Duodenal mucosa (tissue), 2 donors: ENCODE data around the gene LPIN1.

Source experiments
- H3K27ac ChIP-seq: one replicate; pipeline ENCODE4 v1.7.0; 2013; ENCODE audit warnings: low read depth, low read length
- H3K27me3 ChIP-seq, 2 donors: one replicate each; pipeline ENCODE4 v1.7.0; 2013; ENCODE audit warnings: low read length in 2 of 2, control low read depth in 1 of 2; ENCODE audit not compliant: insufficient read depth in 2 of 2, control insufficient read depth in 1 of 2
- H3K36me3 ChIP-seq, 2 donors: one replicate each; pipeline ENCODE4 v1.7.0; 2013; ENCODE audit warnings: low read length in 2 of 2, control low read depth in 1 of 2; ENCODE audit not compliant: insufficient read depth in 2 of 2, control insufficient read depth in 1 of 2
- H3K4me1 ChIP-seq, 2 donors: one replicate each; pipeline ENCODE4 v1.7.0; 2013; ENCODE audit warnings: low read length in 2 of 2, control low read depth in 1 of 2; ENCODE audit not compliant: insufficient read depth in 2 of 2, control insufficient read depth in 1 of 2
- H3K4me3 ChIP-seq, 2 donors: one replicate each; pipeline ENCODE4 v1.7.0; 2013; ENCODE audit warnings: low read length in 2 of 2, low read depth in 1 of 2
- H3K9ac ChIP-seq, 2 donors: one replicate each; pipeline ENCODE4 v1.7.0; 2013; ENCODE audit warnings: low read length in 2 of 2, low read depth in 1 of 2
- H3K9me3 ChIP-seq, 2 donors: one replicate each; pipeline ENCODE4 v1.7.0; 2013; ENCODE audit warnings: low read length in 2 of 2, control low read depth in 1 of 2; ENCODE audit not compliant: control insufficient read depth in 1 of 2

The LPIN1 gene

DNA sequence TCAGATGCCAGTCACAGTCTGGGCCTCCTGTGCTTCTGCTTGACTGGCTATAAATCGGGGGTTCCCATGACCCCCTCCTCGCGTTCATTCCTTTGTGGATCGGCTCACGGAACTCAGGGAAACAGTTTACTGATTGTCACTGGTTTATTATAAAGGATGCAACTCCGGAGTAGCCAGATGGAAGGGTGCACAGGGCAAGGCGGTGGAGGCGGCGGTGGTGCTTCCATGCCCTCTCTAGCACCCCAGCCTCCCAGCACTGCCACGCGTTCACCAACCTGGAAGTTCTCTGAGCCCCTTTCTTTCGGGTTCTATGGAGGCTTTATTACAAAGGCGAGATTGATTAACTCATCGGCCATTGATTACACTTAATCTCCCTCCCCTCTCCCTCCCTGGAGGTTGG, 15.6 kb downstream of the LPIN1 start:
- no peak overlapping the region for H3K27ac ChIP-seq
- H3K4me1 ChIP-seq = peaks cover 0 to 12% of the 10 kb centered on the region in 2 donors
- no peak overlapping the region for H3K9ac ChIP-seq
- no peak overlapping the region for H3K4me3 ChIP-seq
- H3K36me3 ChIP-seq = peaks cover 8 to 20% of the 10 kb centered on the region in 2 donors
- H3K27me3 ChIP-seq = no peaks in the 10 kb centered on the region
- H3K9me3 ChIP-seq = no peaks in the 10 kb centered on the region

DNA sequence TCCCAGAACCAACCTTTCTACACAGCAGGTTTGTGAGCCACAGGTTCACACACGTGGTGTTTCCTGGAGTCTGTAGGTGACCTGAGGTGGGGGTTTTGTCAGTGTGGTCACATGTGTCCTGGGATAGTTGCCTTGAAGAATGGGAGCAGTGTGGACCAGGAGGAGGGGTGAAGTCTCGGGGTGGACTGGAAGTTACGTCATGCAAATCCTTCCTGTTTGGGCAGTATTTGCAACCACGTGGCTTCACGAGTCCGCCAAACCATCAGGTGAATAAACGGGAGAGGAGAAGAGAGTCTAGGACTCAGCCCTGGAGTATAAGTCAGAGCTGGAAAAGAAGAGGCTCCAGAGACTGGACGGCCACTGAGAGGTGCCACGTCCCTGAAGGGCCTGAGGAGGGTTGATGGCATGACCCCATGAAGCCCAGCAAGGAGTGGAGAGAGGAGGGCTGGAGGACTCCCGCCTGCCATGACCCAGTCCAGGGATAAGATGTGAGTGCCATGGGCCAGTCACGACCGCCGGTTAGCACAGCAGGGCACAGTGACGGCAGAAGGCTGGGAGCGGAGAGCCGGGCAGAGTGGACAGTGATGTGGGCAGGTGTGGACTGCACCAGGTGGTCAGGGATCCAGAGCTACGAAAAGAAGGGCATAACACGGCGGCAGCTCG, 16.5 kb downstream of the LPIN1 start:
- Histone ChIP-seq H3K36me3 (peaks cover 8 to 28% of the 10 kb centered on the region in 2 donors), H3K9me3 (no peaks in the 10 kb centered on the region), H3K27ac (no peak overlapping the region), H3K27me3 (no peaks in the 10 kb centered on the region), H3K9ac (no peak overlapping the region), H3K4me1 (peaks cover 0 to 7% of the 10 kb centered on the region in 2 donors), H3K4me3 (no peak overlapping the region)

DNA sequence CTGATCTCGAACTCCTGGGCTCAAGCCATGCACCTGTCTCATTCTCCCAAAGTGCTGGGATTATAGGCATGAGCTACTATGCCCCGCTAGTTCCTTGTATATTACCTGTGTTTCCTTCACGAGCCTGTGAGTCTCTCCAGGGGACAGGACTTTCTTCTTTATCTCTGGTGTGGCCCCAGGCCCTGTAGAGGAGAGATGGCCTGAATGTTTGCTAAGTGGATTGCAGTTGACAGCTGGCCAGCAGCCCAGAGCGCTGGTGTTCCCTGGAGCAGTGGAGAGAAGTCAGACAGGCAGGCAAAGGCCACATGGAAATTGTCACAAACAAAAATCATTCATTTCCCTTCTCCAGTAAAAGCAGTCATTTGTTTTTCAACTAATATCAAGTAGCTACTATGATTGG, 17.9 kb downstream of the LPIN1 start:
- Histone ChIP-seq H3K9ac (no peak overlapping the region), H3K27ac (no peak overlapping the region), H3K9me3 (no peaks in the 10 kb centered on the region), H3K4me3 (no peak overlapping the region), H3K27me3 (no peaks in the 10 kb centered on the region), H3K4me1 (peaks cover 0 to 7% of the 10 kb centered on the region in 2 donors), H3K36me3 (peaks cover 8 to 34% of the 10 kb centered on the region in 2 donors)

DNA sequence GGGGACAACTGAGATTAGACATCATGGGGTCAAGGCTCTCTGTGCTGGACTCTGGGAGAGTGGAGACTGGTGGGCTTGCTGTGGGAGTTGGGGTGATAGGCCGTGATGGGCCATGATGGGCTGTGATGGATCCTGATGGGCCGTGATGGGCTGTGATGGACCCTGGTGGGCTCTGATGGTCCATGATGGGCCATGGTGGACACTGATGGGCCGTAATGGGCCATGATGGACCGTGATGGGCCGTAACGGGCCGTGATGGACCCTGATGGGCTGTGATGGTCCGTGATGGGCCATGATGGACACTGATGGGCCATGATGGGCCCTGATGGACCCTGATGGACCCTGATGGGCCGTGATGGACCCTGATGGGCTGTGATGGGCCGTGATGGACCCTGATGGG, 18.5 kb downstream of the LPIN1 start:
- H3K4me3 ChIP-seq = no peak overlapping the region
- H3K27ac ChIP-seq = no peak overlapping the region
- no peaks in the 10 kb centered on the region for H3K27me3 ChIP-seq
- H3K9ac ChIP-seq = no peak overlapping the region
- no peaks in the 10 kb centered on the region for H3K9me3 ChIP-seq
- peaks cover 8 to 34% of the 10 kb centered on the region in 2 donors for H3K36me3 ChIP-seq
- peaks cover 0 to 7% of the 10 kb centered on the region in 2 donors for H3K4me1 ChIP-seq

DNA sequence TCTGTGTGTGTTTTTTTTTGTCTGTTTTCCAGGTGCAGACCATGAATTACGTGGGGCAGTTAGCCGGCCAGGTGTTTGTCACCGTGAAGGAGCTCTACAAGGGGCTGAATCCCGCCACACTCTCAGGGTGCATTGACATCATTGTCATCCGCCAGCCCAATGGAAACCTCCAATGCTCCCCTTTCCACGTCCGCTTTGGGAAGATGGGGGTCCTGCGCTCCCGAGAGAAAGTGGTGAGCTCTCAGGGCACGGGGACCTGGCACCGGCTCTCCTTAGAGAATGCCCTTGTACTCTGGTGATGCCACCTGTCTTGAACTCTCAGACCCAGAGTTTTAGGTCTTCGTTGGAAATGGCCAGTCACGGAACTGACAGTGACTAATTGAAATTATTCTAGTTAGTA, 19.1 kb downstream of the LPIN1 start:
- Histone ChIP-seq H3K27me3 (no peaks in the 10 kb centered on the region), H3K36me3 (peaks cover 8 to 39% of the 10 kb centered on the region in 2 donors), H3K9ac (no peak overlapping the region), H3K4me3 (no peak overlapping the region), H3K9me3 (no peaks in the 10 kb centered on the region), H3K4me1 (peaks cover 0 to 7% of the 10 kb centered on the region in 2 donors), H3K27ac (no peak overlapping the region)

DNA sequence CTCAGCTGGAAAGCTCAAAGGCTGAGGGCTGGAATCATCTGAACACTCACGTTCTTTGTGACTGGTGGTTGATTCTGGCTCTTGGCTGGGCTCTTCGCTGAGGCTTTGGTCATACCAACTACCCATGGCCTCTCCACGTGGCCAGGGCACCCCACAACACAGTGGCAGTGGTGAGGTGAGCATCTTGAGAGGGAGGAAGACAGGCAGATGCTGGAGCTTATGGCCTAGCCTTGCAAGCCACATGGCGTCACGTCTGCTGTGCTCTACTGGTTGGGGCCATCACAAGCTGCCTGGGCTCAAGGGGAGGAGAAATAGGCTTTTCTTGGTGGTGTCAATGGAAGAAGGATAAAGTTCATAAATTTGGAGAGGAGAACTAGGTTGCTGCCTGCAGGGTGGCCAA, 19.6 kb downstream of the LPIN1 start:
- Histone ChIP-seq H3K9ac (no peak overlapping the region), H3K9me3 (no peaks in the 10 kb centered on the region), H3K4me1 (peaks cover 0 to 7% of the 10 kb centered on the region in 2 donors), H3K27ac (no peak overlapping the region), H3K27me3 (no peaks in the 10 kb centered on the region), H3K4me3 (no peak overlapping the region), H3K36me3 (peaks cover 8 to 44% of the 10 kb centered on the region in 2 donors)

DNA sequence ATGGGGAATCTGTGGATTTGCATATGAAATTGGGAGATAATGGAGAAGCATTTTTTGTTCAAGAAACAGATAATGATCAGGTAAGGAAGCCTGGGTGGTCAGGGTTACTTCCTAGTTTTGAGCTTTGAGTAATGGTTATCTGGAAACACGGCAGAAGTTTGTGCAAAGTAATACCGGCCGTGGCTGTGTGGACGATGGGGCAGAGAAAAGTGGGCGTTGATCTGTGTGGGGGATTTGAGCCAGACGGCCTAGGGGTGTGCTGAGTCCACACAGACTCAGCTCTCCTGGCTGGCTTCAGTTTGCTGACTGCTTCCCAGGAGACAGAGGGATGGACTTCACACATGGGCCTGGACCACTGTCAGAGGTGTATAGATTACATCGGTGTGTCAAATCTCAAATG, 21.3 kb downstream of the LPIN1 start:
- H3K4me3 ChIP-seq = no peak overlapping the region
- H3K9ac ChIP-seq = no peak overlapping the region
- H3K4me1 ChIP-seq = peaks cover 0 to 7% of the 10 kb centered on the region in 2 donors
- no peak overlapping the region for H3K27ac ChIP-seq
- H3K9me3 ChIP-seq = no peaks in the 10 kb centered on the region
- no peaks in the 10 kb centered on the region for H3K27me3 ChIP-seq
- H3K36me3 ChIP-seq = peaks cover 8 to 55% of the 10 kb centered on the region in 2 donors

DNA sequence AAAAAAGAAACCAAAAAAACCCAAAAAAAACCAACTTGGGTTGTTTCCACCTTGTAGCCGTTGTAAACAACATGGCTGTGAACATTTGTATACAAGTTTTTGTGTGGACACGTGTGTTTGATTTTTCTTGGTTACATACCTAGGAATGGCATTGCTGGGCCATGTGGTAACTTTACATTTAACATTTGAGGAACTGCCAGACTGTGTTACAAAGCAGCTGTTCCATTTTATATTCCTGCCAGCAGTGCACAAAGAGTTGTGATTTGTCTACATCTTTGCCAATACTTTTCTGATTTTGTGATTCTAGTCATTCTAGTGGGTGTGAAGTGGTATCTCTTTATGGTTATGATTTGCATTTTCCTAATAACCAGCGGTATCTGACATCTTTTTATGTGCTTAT, 22.5 kb downstream of the LPIN1 start:
- Histone ChIP-seq H3K4me3 (no peak overlapping the region), H3K9me3 (no peaks in the 10 kb centered on the region), H3K36me3 (peaks cover 8 to 64% of the 10 kb centered on the region in 2 donors), H3K9ac (no peak overlapping the region), H3K27me3 (no peaks in the 10 kb centered on the region), H3K4me1 (peaks cover 0 to 7% of the 10 kb centered on the region in 2 donors), H3K27ac (no peak overlapping the region)

DNA sequence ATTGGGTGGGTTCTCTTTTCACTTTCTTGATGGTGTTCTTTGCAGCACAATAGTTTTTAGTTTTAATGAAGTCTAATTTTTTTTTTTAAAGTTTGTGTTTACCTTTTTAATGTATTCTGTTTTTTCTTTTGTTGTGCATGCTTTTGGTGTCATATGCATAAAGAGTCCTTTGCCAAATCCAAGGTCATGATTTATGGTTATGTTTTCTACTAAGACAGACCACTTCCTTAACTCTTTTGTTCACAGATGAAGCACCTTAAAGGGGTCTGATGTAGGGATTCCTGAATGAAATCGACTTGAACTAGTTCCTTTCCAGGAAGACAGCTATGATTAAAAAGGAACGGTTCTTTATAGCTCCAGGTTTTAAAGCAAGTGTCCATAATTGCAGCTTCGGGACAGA, 23.1 kb downstream of the LPIN1 start:
- no peak overlapping the region for H3K9ac ChIP-seq
- no peaks in the 10 kb centered on the region for H3K9me3 ChIP-seq
- no peak overlapping the region for H3K27ac ChIP-seq
- H3K27me3 ChIP-seq = no peaks in the 10 kb centered on the region
- no peak overlapping the region for H3K4me3 ChIP-seq
- peaks cover 0 to 4% of the 10 kb centered on the region in 2 donors for H3K4me1 ChIP-seq
- H3K36me3 ChIP-seq = peaks cover 8 to 70% of the 10 kb centered on the region in 2 donors

DNA sequence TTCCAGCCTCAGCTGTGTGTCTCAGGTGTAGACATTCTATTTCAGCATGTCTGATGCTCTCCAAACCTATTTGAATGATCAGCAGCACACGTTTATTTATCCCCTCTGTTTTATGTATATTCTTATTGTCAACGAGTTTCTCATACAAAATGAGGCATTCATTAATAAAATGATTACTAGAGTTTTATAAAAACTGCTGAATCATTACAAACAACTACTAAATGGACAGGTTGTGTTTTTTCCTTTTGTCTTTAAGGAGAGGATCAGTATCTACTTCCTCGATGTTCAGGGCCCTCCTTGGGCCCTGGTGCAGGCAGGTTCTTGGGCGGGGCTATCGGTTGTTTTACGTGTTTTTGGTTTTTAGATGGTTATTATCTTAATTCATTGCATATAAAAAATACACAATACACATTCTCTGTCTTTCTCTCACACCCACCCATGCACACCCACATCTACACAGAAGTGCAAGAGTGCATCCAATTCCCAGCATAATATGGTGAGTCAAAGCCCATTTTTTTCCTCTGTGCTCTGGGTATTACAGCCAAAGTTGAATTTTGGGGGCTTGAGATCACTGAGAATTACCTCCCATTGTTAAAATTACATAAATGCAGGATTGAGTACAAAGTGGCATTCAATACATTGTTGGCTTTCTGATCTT, 24.2 kb downstream of the LPIN1 start:
- Histone ChIP-seq H3K4me1 (peaks cover 0 to 6% of the 10 kb centered on the region in 2 donors), H3K4me3 (no peak overlapping the region), H3K27ac (no peak overlapping the region), H3K9ac (no peak overlapping the region), H3K36me3 (peaks cover 7 to 68% of the 10 kb centered on the region in 2 donors), H3K27me3 (no peaks in the 10 kb centered on the region), H3K9me3 (no peaks in the 10 kb centered on the region)
